Activated T-helper 1 cell treated with anti-CD3 and anti-CD28 coated beads, Interleukin-2, amount 50 U/mL, for 16 hours (primary cell): ENCODE results near the gene LCP2.
"Not testable (repeated sequence)": the region's sequence is repeated elsewhere in the genome, so short reads cannot be mapped to it uniquely, and the experiment has no call there.

Experiments
- DNase-seq, 2 donors: peaks; one replicate each; pipeline ENCODE4 v3.0.0-alpha.2; 2020; ENCODE audit warnings: low read depth in 1 of 2, low spot score in 1 of 2

Gene LCP2

GRCh38 chr5:170250810-170251317 is 46.7 kb downstream of the LCP2 start:
- DNase-seq: no peak

- DNase-seq: no peak
These were observed 48.2 kb downstream of the LCP2 start for GRCh38 chr5:170249355-170249754.

- not testable (repeated sequence) for DNase-seq
These were observed 48.7 kb downstream of the LCP2 start for GRCh38 chr5:170248931-170249227.

GRCh38 chr5:170248172-170248930 is 49.2 kb downstream of the LCP2 start:
- DNase-seq: no peak

- DNase-seq: no peak
These were observed 50.2 kb downstream of the LCP2 start for GRCh38 chr5:170247363-170247762.

- no peak for DNase-seq
These were observed 51.3 kb downstream of the LCP2 start for GRCh38 chr5:170246126-170246870.

GRCh38 chr5:170245436-170245835 is 52.1 kb downstream of the LCP2 start:
- not testable (repeated sequence) for DNase-seq

GRCh38 chr5:170238456-170239196 is 59.0 kb downstream of the LCP2 start:
- no peak for DNase-seq

GRCh38 chr5:170235876-170236864 is 61.4 kb downstream of the LCP2 start:
- no peak for DNase-seq

- no peak for DNase-seq
These were observed 64.2 kb downstream of the LCP2 start for GRCh38 chr5:170233358-170233892.

- no peak for DNase-seq
These were observed 64.8 kb downstream of the LCP2 start, which contains the start of gene C5orf58 for GRCh38 chr5:170232786-170233185. Gene C5orf58, plus strand, starts transcription at chr5:170232985. Its CDS starts 1,992 bp downstream, at chr5:170234977.

- no peak for DNase-seq
These were observed 68.7 kb downstream of the LCP2 start for GRCh38 chr5:170228762-170229435.

GRCh38 chr5:170226661-170227060 is 70.9 kb downstream of the LCP2 start:
- DNase-seq: no peak

- no peak for DNase-seq
These were observed 71.4 kb downstream of the LCP2 start for GRCh38 chr5:170226129-170226615.

- DNase-seq: peak; percentile 49 to 59
These were observed 72.0 kb downstream of the LCP2 start for GRCh38 chr5:170225326-170226128.

GRCh38 chr5:170223906-170224305 is 73.7 kb downstream of the LCP2 start:
- no peak for DNase-seq

- no peak for DNase-seq
These were observed 74.2 kb downstream of the LCP2 start for GRCh38 chr5:170223360-170223759.

- DNase-seq: no peak
These were observed 76.2 kb downstream of the LCP2 start for GRCh38 chr5:170221327-170221741.

GRCh38 chr5:170220191-170220590 is 77.4 kb downstream of the LCP2 start:
- no peak for DNase-seq
